Tibial artery (tissue), 4 donors: ENCODE measurements around the gene MS4A2.
"Not testable (repeated sequence)": the region's sequence is repeated elsewhere in the genome, so short reads cannot be mapped to it uniquely, and the experiment has no call there.

Source experiments
- DNase-seq, 2 donors: peaks; one replicate each; pipeline ENCODE4 v3.0.0-alpha.2; 2019
- H3K27ac ChIP-seq, 2 donors: fragments of 200-600 bp; sonication (generic) in 1 of 2; 1 replicate in 1 of 2; 2 replicates in 1 of 2; pipeline ENCODE4 v1.5.1; 2018 to 2019; ENCODE audit warnings: mild to moderate bottlenecking in 1 of 2
- H3K27me3 ChIP-seq, 2 donors: fragments of 200-600 bp; sonication (generic) in 1 of 2; one replicate each; pipeline versions ENCODE4 v1.5.1 to v1.6.0; 2016 to 2019
- H3K36me3 ChIP-seq, 3 donors: fragments of 200-600 bp; sonication (generic) in 2 of 3; one replicate each; pipeline ENCODE4 v1.5.1; 2016 to 2019; ENCODE audit warnings: mild to moderate bottlenecking in 2 of 3
- H3K4me1 ChIP-seq, 4 donors: fragments of 200-600 bp; sonication (generic) in 2 of 4; 1 replicate in 3 of 4; 2 replicates in 1 of 4; pipeline ENCODE4 v1.5.1; 2016 to 2019
- H3K4me3 ChIP-seq, 2 donors: fragments of 200-600 bp; sonication (generic) in 1 of 2; 1 replicate in 1 of 2; 2 replicates in 1 of 2; pipeline ENCODE4 v1.5.1; 2018 to 2019; ENCODE audit warnings: mild to moderate bottlenecking in 2 of 2
- H3K9me3 ChIP-seq, 3 donors: fragments of 200-600 bp; sonication (generic) in 1 of 3; one replicate each; pipeline ENCODE4 v1.5.1; 2016 to 2019
- CTCF ChIP-seq, 2 experiments: fragments of 200-600 bp in 1 of 2; fragments of 450-650 bp in 1 of 2; IDR thresholded peaks; one replicate each; pipeline ENCODE4 v1.5.1; 2017 to 2019; ENCODE audit warnings: antibody characterized with exemption in 2 of 2, mild to moderate bottlenecking in 1 of 2, moderate library complexity in 1 of 2
- intact Hi-C: fragments of 100-400 bp; cut with DNase I; formaldehyde crosslinking; loops from one replicate; pipeline ENCODE4 v1.15.0; 2023; ENCODE audit warnings: low total_unique reads

MS4A2 gene

DNA sequence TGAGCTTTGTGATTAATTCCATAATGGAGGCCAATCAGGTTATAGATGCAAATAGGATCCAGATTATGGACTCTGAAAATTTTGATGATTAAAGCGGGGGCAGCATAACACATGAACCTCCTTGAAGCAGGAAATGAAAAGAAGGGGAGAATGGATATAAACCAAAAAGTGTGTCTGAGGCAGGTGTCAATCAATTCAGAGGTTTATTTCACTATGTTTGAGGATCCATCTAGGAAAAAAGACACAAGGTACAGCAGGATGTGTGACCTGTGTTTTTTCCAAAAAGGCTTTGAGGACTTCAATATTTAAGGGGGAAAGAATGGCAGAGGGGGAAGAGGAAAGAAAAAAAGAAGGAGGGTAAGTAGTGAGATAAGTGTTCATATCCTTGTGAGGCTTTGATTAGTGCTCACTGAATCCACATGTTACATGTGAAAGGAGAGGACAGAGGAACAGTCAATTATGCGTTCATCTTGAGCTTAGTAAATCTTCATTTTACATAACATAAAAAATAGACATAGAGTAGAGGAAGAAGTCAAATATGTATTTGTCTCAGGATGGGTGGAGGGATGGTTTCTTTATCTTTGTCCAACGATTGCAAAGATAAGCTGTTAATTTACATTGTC, 34.1 kb downstream of the MS4A2 start:
- Histone ChIP-seq H3K27me3 (no peaks in the 10 kb centered on the region), H3K9me3 (no peaks in the 10 kb centered on the region), H3K36me3 (no peaks in the 10 kb centered on the region), H3K4me1 (no peaks in the 10 kb centered on the region), H3K4me3 (no peak overlapping the region), H3K27ac (no peak overlapping the region)
- intact Hi-C loops = no loop called here
- TF ChIP-seq CTCF (IDR thresholded peaks at IDR 0.05) = no peak
- no peak for DNase-seq

DNA sequence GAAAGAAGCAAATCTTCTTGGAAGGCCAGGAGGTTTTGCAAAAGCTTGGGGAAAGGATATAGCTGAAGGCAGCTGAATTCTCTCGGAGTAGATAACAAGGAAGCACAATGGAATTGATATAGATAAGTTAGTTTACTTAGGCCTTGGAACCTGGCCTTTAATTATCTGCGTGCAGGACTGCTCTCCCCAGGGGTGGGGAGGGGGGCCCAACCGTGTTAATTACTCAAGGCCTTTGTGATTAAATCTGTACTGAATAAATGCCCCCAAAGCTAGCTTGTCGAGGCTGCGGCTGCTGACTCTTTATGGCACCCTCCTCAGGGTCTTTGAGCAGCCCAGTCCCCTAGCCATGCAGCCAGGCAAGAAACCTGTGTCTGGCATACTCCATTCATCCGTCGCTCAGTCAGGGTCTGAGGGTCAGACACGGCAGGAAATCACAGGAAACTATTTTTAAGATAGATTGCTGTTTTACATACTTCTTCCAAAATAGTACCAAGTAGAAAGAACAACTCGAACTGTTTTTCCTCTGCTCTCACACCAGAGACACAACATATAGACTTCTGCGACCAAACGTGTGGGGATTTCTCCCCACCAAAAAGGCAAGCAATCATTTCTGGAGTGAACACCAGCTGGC, 36.5 kb downstream of the MS4A2 start:
- H3K4me3 ChIP-seq = no peak overlapping the region
- H3K4me1 ChIP-seq = no peaks in the 10 kb centered on the region
- TF ChIP-seq CTCF (IDR thresholded peaks at IDR 0.05) = no peak
- no peaks in the 10 kb centered on the region for H3K36me3 ChIP-seq
- H3K27me3 ChIP-seq = no peaks in the 10 kb centered on the region
- no peak for DNase-seq
- intact Hi-C loops = no loop called here
- H3K27ac ChIP-seq = no peak overlapping the region
- no peaks in the 10 kb centered on the region for H3K9me3 ChIP-seq

DNA sequence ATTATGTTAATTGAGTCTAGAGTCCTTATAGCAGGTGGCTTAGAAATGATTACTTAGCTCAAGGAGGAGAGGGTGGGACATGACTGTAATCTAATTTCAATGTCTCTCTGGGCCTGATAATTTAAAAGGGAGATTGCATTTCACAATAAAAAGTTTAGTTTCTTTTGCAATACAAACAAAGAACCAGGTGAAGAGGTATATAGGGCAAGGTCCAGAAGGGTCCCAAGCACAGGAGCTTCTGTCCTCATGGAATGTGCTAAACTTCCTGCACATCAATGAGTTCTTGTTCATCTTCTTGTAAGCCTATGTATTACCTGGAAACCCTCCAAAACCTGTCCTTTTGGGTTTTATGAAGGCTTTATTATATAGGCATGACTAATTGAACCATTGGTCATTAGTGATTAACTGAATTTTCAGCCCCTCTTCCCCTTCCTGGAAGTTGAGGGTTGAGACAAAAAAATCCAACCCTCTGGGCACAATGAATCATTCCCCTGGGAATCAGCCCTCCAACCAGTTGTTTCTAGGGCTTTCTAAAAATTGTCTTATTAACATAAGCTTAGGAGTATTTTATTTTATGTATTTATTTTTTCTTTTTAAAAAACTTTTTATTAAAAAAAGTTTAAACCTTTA, 37.6 kb downstream of the MS4A2 start:
- Histone ChIP-seq H3K27ac (no peak overlapping the region), H3K4me1 (no peaks in the 10 kb centered on the region), H3K4me3 (no peak overlapping the region), H3K36me3 (no peaks in the 10 kb centered on the region), H3K27me3 (no peaks in the 10 kb centered on the region), H3K9me3 (no peaks in the 10 kb centered on the region)
- intact Hi-C loops = no loop called here
- DNase-seq = no peak
- TF ChIP-seq CTCF (IDR thresholded peaks at IDR 0.05) = no peak

GRCh38 chr11:60127311-60127811, 38.9 kb downstream of the MS4A2 start:
- H3K27ac ChIP-seq = no peak overlapping the region
- no peak for DNase-seq
- intact Hi-C loops = no loop called here

DNA sequence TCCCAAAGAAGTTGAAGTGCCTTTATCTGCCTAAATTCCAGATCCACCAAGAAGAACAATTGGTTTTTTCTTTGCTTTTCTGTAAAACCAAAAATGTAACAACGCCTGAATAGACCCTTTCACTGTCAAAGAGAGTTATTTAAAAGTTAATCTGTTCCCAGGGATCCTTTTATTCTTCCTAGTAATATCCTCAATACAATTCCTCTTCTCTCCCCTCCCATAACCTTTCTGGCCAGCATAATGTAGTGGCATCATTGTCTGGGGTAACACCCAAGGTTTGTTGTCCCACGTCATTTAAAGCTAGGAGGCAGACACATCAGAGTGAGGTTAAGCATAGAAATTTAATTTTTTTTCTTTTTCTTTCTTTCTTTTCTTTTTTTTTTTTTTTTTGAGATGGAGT, 39.9 kb downstream of the MS4A2 start:
- intact Hi-C loops = no loop called here
- no peaks in the 10 kb centered on the region for H3K4me1 ChIP-seq
- H3K4me3 ChIP-seq = no peak overlapping the region
- H3K27ac ChIP-seq = no peak overlapping the region
- DNase-seq = no peak
- no peaks in the 10 kb centered on the region for H3K9me3 ChIP-seq
- TF ChIP-seq CTCF (IDR thresholded peaks at IDR 0.05) = no peak
- no peaks in the 10 kb centered on the region for H3K27me3 ChIP-seq
- H3K36me3 ChIP-seq = no peaks in the 10 kb centered on the region

More at GRCh38 chr11:60127311-60127811, 38.9 kb downstream of the MS4A2 start:
- Histone ChIP-seq H3K27me3 (no peaks in the 10 kb centered on the region), H3K9me3 (no peaks in the 10 kb centered on the region), H3K4me1 (no peaks in the 10 kb centered on the region), H3K4me3 (no peak overlapping the region), H3K36me3 (no peaks in the 10 kb centered on the region)
- TF ChIP-seq CTCF (IDR thresholded peaks at IDR 0.05) = no peak

- H3K27ac ChIP-seq, H3K4me1 ChIP-seq, intact Hi-C loops, H3K4me3 ChIP-seq, H3K36me3 ChIP-seq, H3K9me3 ChIP-seq, H3K27me3 ChIP-seq, DNase-seq: not testable (repeated sequence)
These were observed 40.4 kb downstream of the MS4A2 start for GRCh38 chr11:60128866-60129265.
